Neuronal stem cell (in vitro differentiated cells): ENCODE measurements around the gene ZNF195.
"Not testable (repeated sequence)": the region's sequence is repeated elsewhere in the genome, so short reads cannot be mapped to it uniquely, and the experiment has no call there.

Experiments
- DNase-seq: peaks from one replicate; pipeline ENCODE4 v3.0.0-alpha.2; 2013; ENCODE audit warnings: low spot score
- H2AFZ ChIP-seq: one replicate; pipeline ENCODE4 v1.6.1; 2013; ENCODE audit warnings: mild to moderate bottlenecking, low read length, inconsistent platforms
- H2AK5ac ChIP-seq: 2 replicates; pipeline ENCODE4 v1.6.1; 2013; ENCODE audit warnings: low read depth, mild to moderate bottlenecking, inconsistent platforms, low read length, moderate library complexity, mixed read lengths
- H2BK120ac ChIP-seq: 2 replicates; pipeline ENCODE4 v1.6.1; 2013; ENCODE audit warnings: low read depth, mild to moderate bottlenecking, inconsistent platforms, low read length, moderate library complexity, mixed read lengths
- H2BK12ac ChIP-seq: one replicate; pipeline ENCODE4 v1.6.1; 2013; ENCODE audit warnings: low read length, inconsistent platforms
- H2BK15ac ChIP-seq: 2 replicates; pipeline ENCODE4 v1.6.1; 2013; ENCODE audit warnings: mild to moderate bottlenecking, low read length, inconsistent platforms, mixed read lengths
- H2BK5ac ChIP-seq: one replicate; pipeline ENCODE4 v1.6.1; 2013; ENCODE audit warnings: inconsistent platforms, mild to moderate bottlenecking, low read length, moderate library complexity
- H3K14ac ChIP-seq: one replicate; pipeline ENCODE4 v1.6.1; 2013; ENCODE audit warnings: low read length, inconsistent platforms
- H3K18ac ChIP-seq: 2 replicates; pipeline ENCODE4 v1.6.1; 2013; ENCODE audit warnings: low read length, inconsistent platforms
- H3K23ac ChIP-seq: 2 replicates; pipeline ENCODE4 v1.6.1; 2013; ENCODE audit warnings: low read depth, mild to moderate bottlenecking, mixed read lengths, low read length, inconsistent platforms; ENCODE audit not compliant: poor library complexity
- H3K27ac ChIP-seq: replicated peaks from 3 replicates; pipeline ENCODE4 v1.5.1; 2013; ENCODE audit warnings: low read length, inconsistent platforms
- H3K27me3 ChIP-seq, 3 experiments: 2 replicates each; pipeline ENCODE4 v1.6.1; 2013; ENCODE audit warnings: low read length in 3 of 3, mild to moderate bottlenecking in 2 of 3, inconsistent platforms in 1 of 3, low read depth in 1 of 3, mixed read lengths in 1 of 3, moderate library complexity in 1 of 3; ENCODE audit not compliant: control insufficient read depth in 3 of 3, insufficient read depth in 3 of 3
- H3K36me3 ChIP-seq, 2 donors: replicated peaks in 1 of 2; 2 replicates each; pipeline ENCODE4 v1.6.1; 2013; ENCODE audit warnings: low read length in 2 of 2; ENCODE audit not compliant: control insufficient read depth in 2 of 2, insufficient read depth in 2 of 2
- H3K4ac ChIP-seq: 2 replicates; pipeline ENCODE4 v1.6.1; 2013; ENCODE audit warnings: inconsistent platforms, mild to moderate bottlenecking, low read length, moderate library complexity
- H3K4me1 ChIP-seq, 2 donors: 1 replicate in 1 of 2; 2 replicates in 1 of 2; pipeline ENCODE4 v1.6.1; 2013; ENCODE audit warnings: low read length in 2 of 2, low read depth in 1 of 2; ENCODE audit not compliant: control insufficient read depth in 2 of 2, insufficient read depth in 1 of 2
- H3K4me2 ChIP-seq: one replicate; pipeline ENCODE4 v1.6.1; 2013; ENCODE audit warnings: mild to moderate bottlenecking, low read length, inconsistent platforms; ENCODE audit not compliant: insufficient read depth, poor library complexity, severe bottlenecking
- H3K4me3 ChIP-seq, 2 donors: 2 replicates each; pipeline ENCODE4 v1.5.1; 2013; ENCODE audit warnings: low read length in 2 of 2, mild to moderate bottlenecking in 2 of 2, inconsistent platforms in 1 of 2, moderate library complexity in 1 of 2
- H3K79me1 ChIP-seq: one replicate; pipeline ENCODE4 v1.6.1; 2013; ENCODE audit warnings: low read depth, mild to moderate bottlenecking, inconsistent platforms, low read length, moderate library complexity
- H3K9ac ChIP-seq: one replicate; pipeline ENCODE4 v1.6.1; 2013; ENCODE audit warnings: mild to moderate bottlenecking, low read depth, low read length, inconsistent platforms; ENCODE audit not compliant: poor library complexity
- H3K9me3 ChIP-seq, 2 donors: replicated peaks in 1 of 2; 2 replicates each; pipeline versions ENCODE3 to v1.6.1; 2013; ENCODE audit warnings: low read length in 2 of 2, mild to moderate bottlenecking in 2 of 2, inconsistent platforms in 1 of 2, low read depth in 1 of 2, mixed read lengths in 1 of 2, moderate library complexity in 1 of 2; ENCODE audit not compliant: control insufficient read depth in 2 of 2, insufficient read depth in 1 of 2
- H4K8ac ChIP-seq: one replicate; pipeline ENCODE4 v1.6.1; 2013; ENCODE audit warnings: low read depth, mild to moderate bottlenecking, inconsistent platforms, low read length, moderate library complexity
- H4K91ac ChIP-seq: one replicate; pipeline ENCODE4 v1.6.1; 2013; ENCODE audit warnings: low read length, low read depth, mild to moderate bottlenecking, inconsistent platforms; ENCODE audit not compliant: poor library complexity
- WGBS, 2 donors: extraction: QIAGEN DNeasy Blood & Tissue Kit; methylation state at CpG; one replicate each; pipeline ENCODE4 v1.1.7; 2013; ENCODE audit warnings: missing lambda C conversion rate in 2 of 2, mixed read lengths in 1 of 2; ENCODE audit not compliant: insufficient read length in 2 of 2, insufficient replicate concordance in 1 of 2; ENCODE audit errors: extremely low coverage in 2 of 2; 5-methylcytosine and 5-hydroxymethylcytosine counted together

ZNF195 gene

DNA sequence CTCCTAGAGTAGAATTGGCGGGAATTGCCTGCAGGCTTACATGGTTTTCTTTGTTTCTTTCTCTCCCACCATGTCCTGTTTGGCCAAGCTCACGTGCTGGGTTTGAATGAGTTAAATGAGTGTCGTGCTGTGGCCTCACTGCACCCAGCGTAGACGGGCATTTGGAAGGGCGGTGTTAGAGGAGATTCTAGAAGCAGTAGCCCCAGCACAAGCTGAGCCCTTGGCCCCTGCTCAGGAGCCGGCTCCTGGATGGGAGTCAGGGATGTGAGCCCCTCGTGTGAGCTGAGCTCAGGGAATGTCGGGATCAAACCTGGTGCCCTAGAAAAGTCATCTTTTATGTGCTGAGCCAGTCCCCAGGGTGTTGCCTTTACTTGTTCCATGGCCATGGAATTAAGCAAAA is 28.0 kb upstream of the ZNF195 start:
- H2BK15ac ChIP-seq, H3K4me3 ChIP-seq, H2AK5ac ChIP-seq, H2AFZ ChIP-seq, H3K27me3 ChIP-seq, H4K91ac ChIP-seq, H2BK12ac ChIP-seq, H3K14ac ChIP-seq, H3K4me1 ChIP-seq, H3K23ac ChIP-seq, H3K18ac ChIP-seq, H3K79me1 ChIP-seq, H2BK120ac ChIP-seq, H3K4me2 ChIP-seq, H3K9me3 ChIP-seq, H3K36me3 ChIP-seq, H4K8ac ChIP-seq, H3K27ac ChIP-seq, H3K4ac ChIP-seq, H3K9ac ChIP-seq, H2BK5ac ChIP-seq, DNase-seq: not testable (repeated sequence)
- WGBS, 2 donors = no CpG with 5 or more reads among the region's 9 CpGs

DNA sequence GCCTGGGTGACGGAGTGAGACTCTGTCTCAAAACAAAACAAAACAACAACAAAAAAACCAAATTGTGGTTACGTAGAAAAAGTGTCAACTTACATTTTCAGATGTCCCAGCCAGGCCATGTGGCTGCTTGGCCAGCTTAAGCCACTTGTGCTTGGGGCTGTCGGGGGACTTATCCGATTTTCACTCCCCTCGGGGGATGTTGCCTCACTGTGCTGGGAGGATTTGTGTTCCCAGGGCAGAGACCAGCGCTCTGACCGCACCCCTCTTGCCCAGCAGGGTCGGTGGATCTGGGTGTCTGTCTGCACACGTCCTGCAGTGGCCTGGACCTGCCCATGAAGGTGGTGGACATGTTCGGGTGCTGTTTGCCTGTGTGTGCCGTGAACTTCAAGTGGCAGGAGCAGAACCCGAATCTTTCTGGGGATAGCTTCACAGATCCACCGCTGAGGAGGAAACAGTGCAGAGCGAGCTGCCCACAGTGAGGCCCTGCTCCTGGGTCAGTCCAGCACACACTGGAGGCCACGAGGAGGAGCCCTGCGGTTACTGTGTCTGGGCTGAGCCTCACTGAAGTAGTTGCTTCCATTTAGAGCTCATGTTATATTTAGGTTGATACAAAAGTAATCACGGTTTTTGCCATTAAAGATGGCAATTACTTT is 27.4 kb upstream of the ZNF195 start:
- peak overlapping the region; percentile 17 for H3K9ac ChIP-seq
- WGBS, 2 donors = no CpG with 5 or more reads among the region's 17 CpGs
- not testable (repeated sequence) for H2AK5ac ChIP-seq, H3K9me3 ChIP-seq, H3K4me1 ChIP-seq, H3K4ac ChIP-seq, H3K14ac ChIP-seq, H2BK5ac ChIP-seq, H2AFZ ChIP-seq, H4K91ac ChIP-seq, H3K4me2 ChIP-seq, H3K36me3 ChIP-seq, H3K27ac ChIP-seq, H3K18ac ChIP-seq, H3K4me3 ChIP-seq, H4K8ac ChIP-seq, DNase-seq, H2BK12ac ChIP-seq, H2BK120ac ChIP-seq, H2BK15ac ChIP-seq, H3K27me3 ChIP-seq, H3K79me1 ChIP-seq, H3K23ac ChIP-seq

GRCh38 chr11:3404076-3404925 is 25.4 kb upstream of the ZNF195 start:
- not testable (repeated sequence) for H3K14ac ChIP-seq, H3K4ac ChIP-seq, H3K4me3 ChIP-seq, H2BK5ac ChIP-seq, H2BK12ac ChIP-seq, H2BK15ac ChIP-seq, H3K4me1 ChIP-seq, H3K9ac ChIP-seq, H3K23ac ChIP-seq, H4K8ac ChIP-seq, H2BK120ac ChIP-seq, H3K79me1 ChIP-seq, H4K91ac ChIP-seq, DNase-seq, H3K9me3 ChIP-seq, H3K4me2 ChIP-seq, H3K36me3 ChIP-seq, H3K27ac ChIP-seq, H2AK5ac ChIP-seq, H3K27me3 ChIP-seq
- no CpG with 5 or more reads among the region's 22 CpGs for WGBS, 2 donors
- Histone ChIP-seq H3K18ac (peak overlapping the region; percentile 71), H2AFZ (peak overlapping the region; percentile 29)

DNA sequence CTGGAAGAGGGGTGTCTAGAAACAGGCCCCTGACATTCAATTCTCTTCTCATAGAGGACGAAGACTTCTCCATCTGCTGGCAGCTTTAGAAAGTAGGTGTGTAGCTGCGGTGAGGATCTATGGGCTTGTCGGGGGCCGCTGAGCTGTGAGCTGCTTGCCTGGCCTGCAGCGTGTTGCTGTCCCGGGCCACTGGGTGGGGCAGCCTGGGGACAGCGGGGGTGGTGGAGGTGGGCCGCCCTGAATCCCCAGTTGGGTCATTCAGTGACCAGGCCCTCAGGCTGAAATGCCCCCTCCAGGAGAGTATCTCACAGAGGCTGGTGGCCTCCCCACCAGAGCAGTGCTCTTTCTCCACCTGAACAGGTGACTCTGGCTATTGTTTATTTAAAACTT is 23.9 kb upstream of the ZNF195 start:
- H3K79me1 ChIP-seq, H3K4ac ChIP-seq, H2AFZ ChIP-seq, H3K18ac ChIP-seq, H3K27me3 ChIP-seq, H3K4me3 ChIP-seq, H2BK5ac ChIP-seq, H3K4me2 ChIP-seq, H3K23ac ChIP-seq, H3K9ac ChIP-seq, H3K4me1 ChIP-seq, H2AK5ac ChIP-seq, H3K14ac ChIP-seq, H2BK120ac ChIP-seq, H3K36me3 ChIP-seq, H2BK15ac ChIP-seq, H3K27ac ChIP-seq, H2BK12ac ChIP-seq, DNase-seq, H3K9me3 ChIP-seq, H4K91ac ChIP-seq, H4K8ac ChIP-seq: not testable (repeated sequence)
- WGBS, 2 donors = no CpG with 5 or more reads among the region's 8 CpGs
